H1 (cell line): ENCODE data around the gene CHDH. TPM values are rescaled to one million over a fixed set of nuclear protein-coding genes. Genes with fewer than 3 reads are reported as not detected.

Experiments
- CTCF ChIA-PET: fragments of 300-600 bp; sonication (Branson Sonifier 250); formaldehyde crosslinking; loops from one replicate; lab custom pipeline; 2021; ENCODE audit not compliant: partially characterized antibody; lab: Charles Lee
- POLR2A ChIA-PET: fragments of 300-600 bp; sonication (Branson Sonifier 250); formaldehyde crosslinking; loops from one replicate; lab custom pipeline; 2021; ENCODE audit warnings: inconsistent platforms; ENCODE audit not compliant: partially characterized antibody; lab: Charles Lee
- DNase-seq, 2 experiments: peaks; one replicate each; pipeline versions ENCODE4 v3.0.0 to v3.0.0-alpha.2; 2010 to 2022; ENCODE audit warnings: low spot score in 2 of 2, low read depth in 1 of 2, mixed read lengths in 1 of 2
- FAIRE-seq: peaks from 2 replicates; lab custom pipeline; 2011; peaks lifted over from hg19 to GRCh38; lab: Jason Lieb, UNC
- H2AFZ ChIP-seq: 2 replicates; pipeline ENCODE4 v1.8.1; 2012; ENCODE audit warnings: low read length, inconsistent platforms
- H2AK5ac ChIP-seq: 2 replicates; pipeline ENCODE4 v1.6.1; 2013; ENCODE audit warnings: low read depth, low read length
- H2BK120ac ChIP-seq: replicated peaks from 2 replicates; pipeline ENCODE3; 2013; ENCODE audit warnings: low read depth, low read length, inconsistent platforms
- H2BK12ac ChIP-seq: 2 replicates; pipeline ENCODE4 v1.6.1; 2013; ENCODE audit warnings: low read depth, low read length
- H2BK15ac ChIP-seq: 2 replicates; pipeline ENCODE4 v1.6.1; 2013; ENCODE audit warnings: low read length
- H2BK20ac ChIP-seq: 2 replicates; pipeline ENCODE4 v1.6.1; 2013; ENCODE audit warnings: low read length
- H2BK5ac ChIP-seq: 2 replicates; pipeline ENCODE4 v1.6.1; 2013; ENCODE audit warnings: low read depth, low read length
- H3K14ac ChIP-seq: 2 replicates; pipeline ENCODE4 v1.6.1; 2013; ENCODE audit warnings: inconsistent platforms; ENCODE audit not compliant: insufficient read length
- H3K18ac ChIP-seq: 2 replicates; pipeline ENCODE4 v1.6.1; 2013; ENCODE audit warnings: low read length; ENCODE audit errors: extremely low read depth
- H3K23ac ChIP-seq: 2 replicates; pipeline ENCODE4 v1.6.1; 2013; ENCODE audit warnings: inconsistent platforms; ENCODE audit not compliant: insufficient read length
- H3K23me2 ChIP-seq: 2 replicates; pipeline ENCODE4 v1.6.1; 2013; ENCODE audit warnings: low read depth, low read length
- H3K27ac ChIP-seq: 2 replicates; pipeline ENCODE4 v1.6.1; 2011; ENCODE audit warnings: low read depth, low read length, inconsistent platforms
- H3K27me3 ChIP-seq, 4 experiments: replicated peaks in 1 of 4; 1 replicate in 1 of 4; 2 replicates in 3 of 4; pipeline versions ENCODE4 v1.6.1 to v1.8.1; 2011 to 2013; ENCODE audit warnings: low read length in 3 of 4, mild to moderate bottlenecking in 3 of 4, inconsistent platforms in 2 of 4, mixed read lengths in 2 of 4, moderate library complexity in 1 of 4; ENCODE audit not compliant: control insufficient read depth in 3 of 4, insufficient read depth in 3 of 4; ENCODE audit errors: extremely low read depth in 1 of 4
- H3K36me3 ChIP-seq, 4 experiments: 2 replicates each; pipeline versions ENCODE4 v1.6.1 to v1.8.1; 2011 to 2013; ENCODE audit warnings: mild to moderate bottlenecking in 4 of 4, low read length in 3 of 4, moderate library complexity in 2 of 4, control low read depth in 1 of 4, inconsistent platforms in 1 of 4; ENCODE audit not compliant: insufficient read depth in 4 of 4, control insufficient read depth in 2 of 4
- H3K4ac ChIP-seq: replicated peaks from 2 replicates; pipeline ENCODE3; 2013; ENCODE audit warnings: low read length, low read depth, mixed read lengths, inconsistent platforms; ENCODE audit not compliant: insufficient read length
- H3K4me1 ChIP-seq, 4 experiments: replicated peaks in 1 of 4; 1 replicate in 1 of 4; 2 replicates in 3 of 4; pipeline versions ENCODE4 v1.6.1 to v1.8.1; 2011 to 2013; ENCODE audit warnings: low read length in 3 of 4, inconsistent platforms in 2 of 4, mixed read lengths in 1 of 4; ENCODE audit not compliant: insufficient read depth in 4 of 4, control insufficient read depth in 3 of 4
- H3K4me2 ChIP-seq, 2 experiments: 2 replicates each; pipeline versions ENCODE4 v1.6.1 to v1.8.1; 2011 to 2013; ENCODE audit warnings: low read depth in 2 of 2, low read length in 2 of 2, control low read depth in 1 of 2, inconsistent platforms in 1 of 2, mild to moderate bottlenecking in 1 of 2; ENCODE audit not compliant: insufficient read depth in 1 of 2
- H3K4me3 ChIP-seq, 4 experiments: fragments of 200-600, 300-600 bp in 1 of 4; sonication (generic), shearing (Covaris generic), sonication (Bioruptor Twin) in 1 of 4; 2 replicates each; pipeline versions ENCODE4 v1.5.1 to v1.8.1; 2011 to 2016; ENCODE audit warnings: low read length in 4 of 4, low read depth in 3 of 4, control low read depth in 2 of 4, inconsistent platforms in 2 of 4, mild to moderate bottlenecking in 2 of 4, mixed read lengths in 1 of 4, moderate library complexity in 1 of 4; ENCODE audit not compliant: insufficient read depth in 2 of 4; ENCODE audit errors: extremely low read depth in 1 of 4
- H3K56ac ChIP-seq: replicated peaks from 2 replicates; pipeline ENCODE3; 2013; ENCODE audit warnings: low read depth, mild to moderate bottlenecking, mixed read lengths, low read length, inconsistent platforms; ENCODE audit not compliant: insufficient read length
- H3K79me1 ChIP-seq: 2 replicates; pipeline ENCODE4 v1.6.1; 2013; ENCODE audit warnings: low read depth, low read length, control low read depth
- H3K79me2 ChIP-seq, 2 experiments: 2 replicates each; pipeline versions ENCODE4 v1.6.1 to v1.8.1; 2012 to 2013; ENCODE audit warnings: low read length in 2 of 2, mild to moderate bottlenecking in 2 of 2, inconsistent platforms in 1 of 2; ENCODE audit not compliant: insufficient read depth in 2 of 2, control insufficient read depth in 1 of 2
- H3K9ac ChIP-seq, 4 experiments: replicated peaks in 1 of 4; 1 replicate in 1 of 4; 2 replicates in 3 of 4; pipeline versions ENCODE4 v1.6.1 to v1.8.1; 2011 to 2013; ENCODE audit warnings: low read depth in 3 of 4, low read length in 3 of 4, control low read depth in 2 of 4, mild to moderate bottlenecking in 2 of 4, moderate library complexity in 2 of 4, inconsistent platforms in 1 of 4; ENCODE audit errors: extremely low read depth in 1 of 4
- H3K9me3 ChIP-seq, 2 experiments: 2 replicates each; pipeline versions ENCODE4 v1.6.1 to v1.8.1; 2012 to 2013; ENCODE audit warnings: mild to moderate bottlenecking in 2 of 2, moderate library complexity in 2 of 2, control low read depth in 1 of 2, inconsistent platforms in 1 of 2, low read depth in 1 of 2, low read length in 1 of 2, mixed read lengths in 1 of 2; ENCODE audit not compliant: insufficient read depth in 2 of 2
- H4K20me1 ChIP-seq, 2 experiments: replicated peaks in 1 of 2; 2 replicates each; pipeline versions ENCODE3 to v1.8.1; 2011 to 2013; ENCODE audit warnings: inconsistent platforms in 2 of 2, low read length in 2 of 2, mild to moderate bottlenecking in 1 of 2; ENCODE audit not compliant: insufficient read depth in 2 of 2, control insufficient read depth in 1 of 2
- H4K5ac ChIP-seq: 2 replicates; pipeline ENCODE4 v1.6.1; 2013; ENCODE audit warnings: low read length, low read depth, mixed read lengths, inconsistent platforms; ENCODE audit not compliant: insufficient read length
- H4K8ac ChIP-seq: 2 replicates; pipeline ENCODE4 v1.8.0; 2013; ENCODE audit warnings: mild to moderate bottlenecking, moderate library complexity, low read length, inconsistent platforms; ENCODE audit not compliant: insufficient read depth; ENCODE audit errors: extremely low read depth
- H4K91ac ChIP-seq: replicated peaks from 2 replicates; pipeline ENCODE3; 2013; ENCODE audit warnings: low read length, mixed read lengths, inconsistent platforms; ENCODE audit not compliant: insufficient read length
- CHD2 ChIP-seq: IDR thresholded peaks from 2 replicates; pipeline ENCODE4 v1.6.1; 2012; ENCODE audit warnings: low read length, improper control_type of control experiment
- PHF8 ChIP-seq: fragments of 200-600 bp; sonication (generic); conservative IDR thresholded peaks from 2 replicates; pipeline ENCODE4 v1.7.1; 2012; ENCODE audit warnings: low read depth, mild to moderate bottlenecking, inconsistent platforms, low read length, moderate library complexity
- SIRT6 ChIP-seq: IDR thresholded peaks from one replicate; pipeline ENCODE4 v1.7.1; 2012; ENCODE audit warnings: low read length, inconsistent platforms
- TEAD4 ChIP-seq: IDR thresholded peaks from 2 replicates; pipeline ENCODE4 v1.6.1; 2012; ENCODE audit warnings: low read depth, low read length, inconsistent platforms, mixed read lengths
- WGBS, 2 experiments: shearing (Covaris generic) in 1 of 2; methylation state at CpG; one replicate each; pipeline versions ENCODE4 v1.1.6 to v1.1.7; 2013 to 2015; ENCODE audit warnings: low lambda C conversion rate in 2 of 2, mixed read lengths in 2 of 2, inconsistent platforms in 1 of 2, low coverage in 1 of 2, missing lambda C conversion rate in 1 of 2; ENCODE audit not compliant: insufficient replicate concordance in 2 of 2, insufficient coverage in 1 of 2, insufficient read length in 1 of 2; ENCODE audit errors: extremely low coverage in 1 of 2, missing lambda C conversion rate in 1 of 2; 5-methylcytosine and 5-hydroxymethylcytosine counted together
- polyA plus RNA-seq, 7 experiments: library from polyadenylated mRNA; depleted of rRNA in 3 of 7; stranded (reverse) in 5 of 7; unstranded in 2 of 7; fragments of >200 nt in 5 of 7; fragments of 200-250 nt in 2 of 7; gene quantifications; 1 replicate in 5 of 7; 2 replicates in 1 of 7; 4 replicates in 1 of 7; pipeline versions ENCODE4 v1.2.1 to v1.2.3, GENCODE V29; 2011 to 2013; ENCODE audit warnings: missing spikeins in 2 of 7, mixed read lengths in 2 of 7
- total RNA-seq: library from RNA; stranded (reverse); fragmentation: NEBNext Ultra II Directional; extraction: Animal tissue kit (Norgen Biotek cat#: 25700); gene quantifications from 2 replicates; pipeline ENCODE4 v1.2.1, GENCODE V29; 2021

Gene CHDH
- total and polyA plus RNA-seq, 2 of the 8 experiments (the other 6 are each of a cell fraction or from before 2014, with no cell fraction given): 4.9 to 10.3 TPM

DNA sequence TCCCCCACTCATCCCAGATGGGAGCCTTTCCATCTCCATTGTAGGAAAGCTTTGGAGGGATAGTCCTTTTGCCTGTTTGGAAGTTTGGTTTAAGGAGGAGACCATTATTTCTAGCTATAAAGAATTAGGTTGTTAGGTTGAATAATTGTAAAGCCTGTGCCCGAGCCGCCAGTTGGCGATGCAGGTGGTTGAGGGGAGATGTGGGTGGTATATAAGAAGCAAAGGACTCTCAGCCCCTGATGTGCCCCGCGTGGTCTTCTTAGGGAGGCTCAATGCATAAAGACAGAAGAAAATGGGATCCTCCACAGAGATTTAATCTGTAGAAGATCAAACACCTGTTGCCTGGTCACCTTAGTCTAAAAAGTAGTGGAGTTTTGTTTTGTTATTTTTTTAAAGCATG lies 55.7 kb downstream of the CHDH start:
- Histone ChIP-seq H2BK120ac (no peak overlapping the region), H2AK5ac (no peak overlapping the region), H3K27ac (no peak overlapping the region), H3K18ac (no peak overlapping the region), H3K4me2 (no peak overlapping the region), H3K36me3 (no peaks in the 10 kb centered on the region), H4K8ac (no peak overlapping the region)
- 94% methylated on average over 5 of the region's 5 CpGs; no CpG with 5 or more reads in 1 of the 2 experiments for WGBS, 2 experiments
- TF ChIP-seq PHF8 (no peak), SIRT6 (no peak), CHD2 (no peak), TEAD4 (no peak)
- TF ChIP-seq, all 59 proteins: peak for 0
- no peaks in the 10 kb centered on the region for H4K20me1 ChIP-seq
- no peak overlapping the region for H2BK20ac ChIP-seq
- H4K5ac ChIP-seq: no peak overlapping the region
- H2BK5ac ChIP-seq: no peak overlapping the region
- no peak overlapping the region for H3K14ac ChIP-seq
- H3K27me3 ChIP-seq: no peaks in the 10 kb centered on the region
- H3K79me2 ChIP-seq: no peaks in the 10 kb centered on the region
- peaks cover 0 to 8% (median 5%) of the 10 kb centered on the region in 4 experiments; a peak in 4 of 7 replicates for H3K4me1 ChIP-seq
- H3K4ac ChIP-seq: no peak overlapping the region
- H2AFZ ChIP-seq: no peak overlapping the region
- H2BK12ac ChIP-seq: no peak overlapping the region
- H3K4me3 ChIP-seq: no peak overlapping the region
- H3K23ac ChIP-seq: no peak overlapping the region
- ChIA-PET CTCF (interaction anchor here (0.8 kb wide), 1 partner anchor 13 kb away, joined by 3 read pairs; no protein-coding TSS in a partner anchor), POLR2A (interaction anchor here (1.0 kb wide), 1 partner anchor 7 kb away, joined by 3 read pairs; no protein-coding TSS in a partner anchor)
- no peaks in the 10 kb centered on the region for H3K79me1 ChIP-seq
- FAIRE-seq: no peak
- H3K56ac ChIP-seq: no peak overlapping the region
- no peaks in the 10 kb centered on the region for H3K9me3 ChIP-seq
- no peak overlapping the region for H3K9ac ChIP-seq
- DNase-seq: no peak
- no peaks in the 10 kb centered on the region; the same call in 1 of the 2 replicates for H3K23me2 ChIP-seq
- no peak overlapping the region for H2BK15ac ChIP-seq
- no peak overlapping the region for H4K91ac ChIP-seq
